ENCODE results near the gene KCNH8.

KCNH8 gene

DNA sequence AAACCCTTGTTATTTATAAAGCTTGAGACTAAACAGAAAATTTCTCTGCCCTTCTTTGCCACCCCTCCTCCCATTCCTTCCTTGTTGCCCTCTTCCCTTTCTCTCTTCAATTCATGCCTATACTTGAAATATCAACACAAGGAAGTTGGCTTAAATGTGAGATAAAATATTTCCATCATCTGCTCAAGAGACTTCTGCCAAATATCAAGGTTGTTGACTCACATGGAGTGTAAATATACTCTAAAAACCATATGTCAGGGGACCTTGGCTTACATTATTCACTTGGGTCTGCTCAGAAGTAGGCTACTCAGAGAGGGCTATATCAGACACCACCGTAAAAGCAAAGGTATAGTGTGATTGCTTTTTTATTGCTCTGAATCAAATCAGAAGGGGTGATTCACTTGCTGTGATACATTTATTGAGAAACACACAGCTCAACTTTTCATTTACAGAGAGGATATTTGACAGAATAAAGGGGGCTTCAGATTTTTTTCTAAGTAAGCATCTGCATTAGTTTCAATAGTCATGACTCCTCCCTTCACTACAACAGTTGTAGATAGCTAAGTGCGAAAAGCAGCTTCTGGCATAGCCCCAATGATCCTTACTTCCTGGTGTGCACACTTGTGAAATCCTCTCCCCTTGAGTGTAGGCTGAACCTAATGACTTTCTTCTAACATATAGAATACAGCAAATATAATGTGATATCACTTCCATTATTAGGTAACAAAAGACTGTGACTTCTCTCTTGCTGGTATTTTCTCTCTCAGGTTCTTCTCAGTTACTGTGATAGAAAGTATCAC, 399.6 kb downstream of the KCNH8 start:
- no peak for DNase-seq (ENCODE audit: low read depth)
- H3K4me3 ChIP-seq (ENCODE audit: low read depth, low read length): no peak overlapping the region

DNA sequence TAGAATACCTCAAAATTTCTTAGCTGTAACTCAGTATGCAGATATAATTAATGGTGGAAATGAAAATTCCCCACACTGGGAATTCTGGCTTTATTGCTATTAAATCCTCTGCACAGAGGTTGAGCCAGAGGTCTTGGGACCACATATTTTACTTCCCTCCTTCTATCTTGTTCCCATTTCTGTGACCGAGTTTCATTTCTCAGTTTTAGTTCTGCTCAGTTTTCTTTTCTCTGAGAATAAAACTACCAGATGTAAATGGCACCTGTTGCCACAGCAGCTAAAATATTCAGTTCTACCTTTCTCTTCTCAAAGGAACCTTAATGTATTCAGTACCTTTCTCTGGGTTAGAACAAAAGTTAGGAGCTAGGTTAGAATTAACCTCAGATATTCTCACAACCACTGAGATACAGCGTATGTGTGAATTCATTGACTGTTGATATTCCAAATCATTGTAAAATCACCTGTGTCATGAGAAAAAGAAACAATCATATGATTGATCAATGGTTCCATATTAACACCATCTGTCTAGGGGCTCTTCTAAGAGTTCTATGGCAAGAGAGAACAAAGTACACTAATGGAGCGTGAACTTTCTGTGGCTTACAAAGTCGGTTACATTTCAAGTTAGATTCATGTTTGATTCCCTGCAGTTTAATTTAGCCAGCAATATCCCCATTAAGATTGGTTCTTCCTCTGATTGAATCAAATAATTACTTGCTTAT, 411.6 kb downstream of the KCNH8 start:
- no peak for DNase-seq (ENCODE audit: low read depth)
- H3K4me3 ChIP-seq (ENCODE audit: low read depth, low read length): no peak overlapping the region

DNA sequence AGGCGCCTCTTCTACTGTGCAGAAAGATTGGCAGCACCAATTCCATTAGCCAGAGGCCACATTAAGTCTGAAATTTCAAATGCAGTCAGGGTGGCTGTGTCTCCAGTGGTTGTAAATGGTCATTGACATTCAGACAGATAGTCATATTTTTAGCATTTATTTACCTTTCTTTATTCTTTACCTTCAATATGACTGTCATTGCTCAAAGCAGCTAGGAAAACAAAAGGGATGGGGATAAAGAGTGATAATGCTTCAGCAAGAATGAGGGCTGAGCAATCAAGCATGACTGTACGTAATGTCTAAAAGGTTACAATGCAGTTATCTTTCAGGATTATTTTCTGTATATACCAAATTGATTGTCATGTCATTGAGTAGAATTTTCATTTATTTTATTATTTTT, 425.3 kb downstream of the KCNH8 start:
- DNase-seq (ENCODE audit: low read depth): no peak
- H3K4me3 ChIP-seq (ENCODE audit: low read depth, low read length): no peak overlapping the region

DNA sequence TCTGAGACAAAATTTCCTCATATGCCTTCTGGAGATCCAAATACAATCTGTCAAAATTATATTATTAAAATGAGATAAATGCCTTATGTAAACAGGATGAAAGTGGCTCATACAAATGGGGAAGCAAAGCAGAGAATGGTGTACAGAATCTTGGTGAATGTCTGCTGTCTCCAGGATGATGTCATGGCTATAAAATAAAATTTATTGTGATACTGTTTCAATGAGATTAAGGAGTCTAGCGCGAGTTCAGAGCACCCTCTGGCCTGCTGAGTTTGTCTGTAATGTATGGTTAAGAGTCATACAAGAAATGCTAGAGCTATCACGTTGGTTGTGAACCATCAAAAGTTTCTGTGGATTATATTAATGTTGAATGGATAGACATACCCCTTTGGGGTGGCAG, 426.0 kb downstream of the KCNH8 start:
- DNase-seq (ENCODE audit: low read depth): no peak
- no peak overlapping the region for H3K4me3 ChIP-seq (ENCODE audit: low read depth, low read length)

DNA sequence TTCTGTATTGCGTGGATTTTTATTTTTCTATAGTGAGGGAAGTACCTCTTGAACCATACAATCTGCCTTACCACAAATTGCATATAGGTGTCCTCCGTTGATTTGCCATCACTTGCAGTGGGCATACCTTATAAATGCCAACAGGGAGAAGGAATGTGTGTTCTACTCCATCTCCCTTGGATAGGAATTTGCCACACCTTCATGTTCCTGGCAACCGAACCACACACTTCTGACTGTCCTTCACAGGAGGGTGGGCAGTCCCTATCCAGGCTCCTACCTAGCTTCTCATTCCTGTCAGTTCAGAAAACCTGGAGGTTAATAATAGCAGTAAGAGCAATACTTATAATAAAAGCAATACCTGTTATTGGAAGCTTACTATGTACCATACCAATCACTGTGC, 428.0 kb downstream of the KCNH8 start:
- DNase-seq (ENCODE audit: low read depth): no peak
- no peak overlapping the region for H3K4me3 ChIP-seq (ENCODE audit: low read depth, low read length)
